GM23338 (cell line): ENCODE results near the gene ADAMTS15. TPM values are rescaled to one million over a fixed set of nuclear protein-coding genes. Genes with fewer than 3 reads are reported as not detected.

Experiments used
- ATAC-seq: fragments of 200-7000 bp; cut with Tn5 transposase; 3 replicates; pipeline ENCODE4 v1.9.1; 2020
- DNase-seq: peaks from one replicate; pipeline ENCODE4 v3.0.0-alpha.2; 2015; ENCODE audit warnings: low spot score
- H2AFZ ChIP-seq: fragments of 200-600 bp; sonication (generic); 2 replicates; pipeline ENCODE4 v1.8.0; 2016; ENCODE audit warnings: antibody characterized with exemption, mild to moderate bottlenecking, moderate library complexity
- H3F3A ChIP-seq: fragments of 200-600 bp; sonication (generic); replicated peaks from 2 replicates; pipeline ENCODE4 v1.8.0; 2017; ENCODE audit warnings: antibody characterized with exemption, mixed run types, low read depth
- H3K27ac ChIP-seq: fragments of 200-600 bp; sonication (generic); 2 replicates; pipeline ENCODE4 v1.6.1; 2016; ENCODE audit warnings: low read depth
- H3K27me3 ChIP-seq: fragments of 200-600 bp; sonication (generic); 2 replicates; pipeline ENCODE4 v1.8.0; 2016; ENCODE audit warnings: mild to moderate bottlenecking, mixed run types, moderate library complexity; ENCODE audit not compliant: insufficient read depth
- H3K36me3 ChIP-seq: fragments of 200-600 bp; sonication (generic); 2 replicates; pipeline ENCODE4 v1.8.0; 2016; ENCODE audit warnings: mild to moderate bottlenecking; ENCODE audit not compliant: insufficient read depth
- H3K4me1 ChIP-seq: fragments of 200-600 bp; sonication (generic); 2 replicates; pipeline ENCODE4 v1.8.0; 2016; ENCODE audit warnings: mild to moderate bottlenecking, moderate library complexity; ENCODE audit not compliant: insufficient read depth
- H3K4me2 ChIP-seq: fragments of 200-600 bp; sonication (generic); 2 replicates; pipeline ENCODE4 v1.7.1; 2017; ENCODE audit warnings: mixed run types
- H3K4me3 ChIP-seq: fragments of 200-600 bp; sonication (generic); 2 replicates; pipeline ENCODE4 v1.6.1; 2016; ENCODE audit warnings: mixed run types
- H3K79me2 ChIP-seq: fragments of 200-600 bp; sonication (generic); replicated peaks from 2 replicates; pipeline ENCODE4 v1.8.0; 2017; ENCODE audit warnings: mild to moderate bottlenecking; ENCODE audit not compliant: insufficient read depth
- H3K9me2 ChIP-seq: fragments of 200-600 bp; sonication (generic); 2 replicates; pipeline ENCODE4 v1.8.0; 2017; ENCODE audit not compliant: insufficient read depth
- H4K20me1 ChIP-seq: fragments of 200-600 bp; sonication (generic); replicated peaks from 2 replicates; pipeline ENCODE4 v1.8.0; 2017; ENCODE audit warnings: mild to moderate bottlenecking; ENCODE audit not compliant: insufficient read depth
- H3K27ac Mint-ChIP-seq: 2 replicates; pipeline ENCODE4 v1.8.0; 2020; ENCODE audit warnings: inconsistent platforms, mild to moderate bottlenecking, moderate library complexity, mixed read lengths
- H3K27me3 Mint-ChIP-seq: 3 replicates; pipeline ENCODE4 v1.8.0; 2022; ENCODE audit warnings: low read depth, mild to moderate bottlenecking, moderate library complexity, mixed read lengths, inconsistent platforms; ENCODE audit not compliant: insufficient read depth, poor library complexity
- H3K36me3 Mint-ChIP-seq: 3 replicates; pipeline ENCODE4 v1.8.0; 2021; ENCODE audit warnings: low read depth, mild to moderate bottlenecking, inconsistent platforms, moderate library complexity, mixed read lengths
- H3K4me1 Mint-ChIP-seq: 3 replicates; pipeline ENCODE4 v1.8.0; 2020; ENCODE audit warnings: mild to moderate bottlenecking, inconsistent platforms, mixed read lengths
- H3K4me3 Mint-ChIP-seq: 3 replicates; pipeline ENCODE4 v1.8.0; 2021; ENCODE audit warnings: moderate library complexity, mild to moderate bottlenecking, inconsistent platforms, mixed read lengths
- H3K9me3 Mint-ChIP-seq: 3 replicates; pipeline ENCODE4 v1.8.0; 2020; ENCODE audit warnings: moderate library complexity, mild to moderate bottlenecking, inconsistent platforms, mixed read lengths
- CREB1 ChIP-seq: fragments of 250-450 bp; sonication (Bioruptor Pico); IDR thresholded peaks from 2 replicates; pipeline ENCODE4 v1.5.0; 2020; ENCODE audit warnings: low read depth, mild to moderate bottlenecking, moderate library complexity
- ETS1 ChIP-seq: IDR thresholded peaks from 2 replicates; pipeline ENCODE4 v1.6.1; 2016; ENCODE audit warnings: antibody characterized with exemption
- EZH2 ChIP-seq: fragments of 200-600 bp; sonication (generic); IDR thresholded peaks from one replicate; pipeline ENCODE4 v1.8.0; 2017; ENCODE audit warnings: antibody characterized with exemption, mild to moderate bottlenecking, low read depth; ENCODE audit not compliant: unreplicated experiment
- EZH2phosphoT487 ChIP-seq: fragments of 200-600 bp; sonication (generic); IDR thresholded peaks from one replicate; pipeline ENCODE4 v1.8.1; 2018; ENCODE audit warnings: antibody characterized with exemption; ENCODE audit not compliant: unreplicated experiment
- JUNB ChIP-seq: IDR thresholded peaks from one replicate; pipeline ENCODE4 v1.6.1; 2016; ENCODE audit warnings: antibody characterized with exemption; ENCODE audit not compliant: unreplicated experiment
- NANOG ChIP-seq: IDR thresholded peaks from 2 replicates; pipeline ENCODE4 v1.6.1; 2016; ENCODE audit warnings: antibody characterized with exemption, borderline replicate concordance
- POLR2AphosphoS5 ChIP-seq: IDR thresholded peaks from 2 replicates; pipeline ENCODE4 v1.6.1; 2016; ENCODE audit warnings: antibody characterized with exemption, low read depth
- REST ChIP-seq: IDR thresholded peaks from one replicate; pipeline ENCODE4 v1.6.1; 2018; ENCODE audit warnings: antibody characterized with exemption; ENCODE audit not compliant: unreplicated experiment
- STAT1 ChIP-seq: IDR thresholded peaks from one replicate; pipeline ENCODE4 v1.6.1; 2016; ENCODE audit warnings: antibody characterized with exemption; ENCODE audit not compliant: unreplicated experiment
- ZNF114 ChIP-seq: fragments of 250-450 bp; sonication (Bioruptor Pico); IDR thresholded peaks from 2 replicates; pipeline ENCODE4 v1.5.0; 2020; ENCODE audit warnings: mild to moderate bottlenecking, moderate library complexity
- ZNF331 ChIP-seq: fragments of 250-450 bp; sonication (Bioruptor Pico); IDR thresholded peaks from 2 replicates; pipeline ENCODE4 v1.5.0; 2020; ENCODE audit warnings: low read depth, mild to moderate bottlenecking, moderate library complexity
- polyA plus RNA-seq: library from polyadenylated mRNA; unstranded; fragments of >200 nt; fragmentation: Nextera tagmentation; extraction: Ambion mirVana; gene quantifications from 2 replicates; pipeline ENCODE4 v1.2.1, GENCODE V29; 2016
- total RNA-seq: library from RNA; depleted of rRNA; stranded (reverse); fragments of >200 nt; shearing (Covaris generic); gene quantifications from 2 replicates; pipeline ENCODE4 v1.2.3, GENCODE V29; 2014
- TF ChIP-seq, protein P1 (sequence below), 2 experiments: fragments of 200-600 bp in 1 of 2; sonication (generic) in 1 of 2; conservative IDR thresholded peaks; 2 replicates each; pipeline versions ENCODE4 v1.5.1 to v1.6.1; 2016 to 2017; ENCODE audit warnings: antibody characterized with exemption in 2 of 2, low read depth in 2 of 2, mild to moderate bottlenecking in 2 of 2, moderate library complexity in 1 of 2

The ADAMTS15 gene
- total and polyA plus RNA-seq, 2 experiments from 2014 or later: 0.42 to 5.6 TPM

DNA sequence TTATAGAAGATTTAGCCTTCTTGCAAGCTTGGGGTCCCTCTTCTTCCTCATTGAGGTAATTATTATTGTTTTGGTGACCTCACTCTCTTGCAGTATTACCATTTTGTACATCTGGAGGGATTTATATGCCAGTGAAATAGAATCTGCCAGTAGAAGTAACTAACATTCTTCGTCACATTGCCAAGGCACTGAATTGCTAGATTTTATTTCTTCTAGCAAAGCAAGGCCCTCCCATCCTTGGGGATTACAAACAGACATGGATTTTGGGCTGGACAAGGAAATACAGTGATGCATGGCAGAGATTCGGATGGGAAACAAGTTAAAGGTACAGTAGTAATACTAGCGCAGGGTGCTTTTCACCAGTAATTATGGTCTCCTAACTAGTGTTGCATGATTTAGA lies 7.8 kb downstream of the ADAMTS15 start:
- Histone ChIP-seq H2AFZ (no peak overlapping the region), H3K79me2 (no peaks in the 10 kb centered on the region), H4K20me1 (no peaks in the 10 kb centered on the region; the same call in 1 of the 2 replicates), H3K36me3 (no peaks in the 10 kb centered on the region; the same call in 1 of the 2 replicates), H3K4me2 (no peak overlapping the region), H3K4me1 (no peaks in the 10 kb centered on the region), H3K9me2 (no peaks in the 10 kb centered on the region), H3K27ac (no peak overlapping the region), H3K4me3 (no peak overlapping the region), H3F3A (0 out of 2 replicates have a peak, but pooled peaks cover 3% of the 10 kb centered on the region), H3K27me3 (peaks cover 16% of the 10 kb centered on the region)
- TF ChIP-seq POLR2AphosphoS5 (no peak), ZNF114 (no peak), REST (no peak), CREB1 (no peak), JUNB (no peak), STAT1 (no peak), EZH2phosphoT487 (no peak), ZNF331 (no peak), ETS1 (no peak), EZH2 (no peak), NANOG (no peak)
- DNase-seq (no peak), ATAC-seq (no peak)
- Mint-ChIP-seq H3K36me3 (no peaks in the 10 kb centered on the region), H3K27me3 (peaks cover 26% of the 10 kb centered on the region), H3K4me1 (peaks cover 5% of the 10 kb centered on the region; the same call in 2 of the 3 replicates), H3K9me3 (no peaks in the 10 kb centered on the region), H3K27ac (no peak overlapping the region), H3K4me3 (no peak overlapping the region)

DNA sequence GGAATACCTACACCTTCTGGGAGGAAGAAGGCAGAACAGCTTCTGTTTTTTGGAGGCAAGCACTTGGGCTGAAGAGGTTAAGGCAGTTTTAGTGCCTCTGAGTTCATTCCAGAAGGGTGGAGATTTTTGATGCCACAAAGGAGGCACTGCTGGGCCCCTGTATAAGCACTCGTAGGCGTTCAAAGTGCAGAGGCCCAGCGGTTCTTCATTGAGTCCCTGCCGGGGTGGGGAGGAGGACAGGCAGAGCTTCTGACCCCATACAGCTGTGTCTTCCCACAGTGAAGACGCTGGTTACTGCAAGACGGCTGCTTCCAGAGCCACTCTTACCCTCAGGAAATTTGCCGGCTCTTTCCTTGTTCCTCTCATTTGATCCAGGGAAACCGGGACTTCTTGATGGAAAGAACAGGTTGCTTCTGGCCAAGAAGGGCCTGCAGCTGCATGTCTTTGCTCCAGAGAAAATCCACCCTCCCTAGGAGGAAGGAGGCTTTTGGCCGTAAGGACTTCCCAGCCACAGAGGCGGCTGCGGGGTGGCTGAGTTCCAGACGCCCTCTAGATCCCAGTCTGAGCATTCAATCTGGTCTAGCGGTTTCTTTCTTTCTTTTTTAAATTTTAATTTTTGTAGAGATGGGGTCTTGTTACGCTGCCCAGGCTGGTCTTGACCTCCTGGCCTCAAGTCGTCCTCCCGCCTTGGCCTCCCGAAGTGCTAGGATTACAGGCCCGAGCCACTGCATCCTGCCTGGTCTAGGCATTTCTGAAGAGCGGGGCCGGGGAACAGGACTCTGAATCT lies 9.4 kb downstream of the ADAMTS15 start:
- no peaks in the 10 kb centered on the region for H4K20me1 ChIP-seq
- H3K27me3 Mint-ChIP-seq: peaks cover 12% of the 10 kb centered on the region
- H3K36me3 Mint-ChIP-seq: no peaks in the 10 kb centered on the region
- TF ChIP-seq, protein P1, sequence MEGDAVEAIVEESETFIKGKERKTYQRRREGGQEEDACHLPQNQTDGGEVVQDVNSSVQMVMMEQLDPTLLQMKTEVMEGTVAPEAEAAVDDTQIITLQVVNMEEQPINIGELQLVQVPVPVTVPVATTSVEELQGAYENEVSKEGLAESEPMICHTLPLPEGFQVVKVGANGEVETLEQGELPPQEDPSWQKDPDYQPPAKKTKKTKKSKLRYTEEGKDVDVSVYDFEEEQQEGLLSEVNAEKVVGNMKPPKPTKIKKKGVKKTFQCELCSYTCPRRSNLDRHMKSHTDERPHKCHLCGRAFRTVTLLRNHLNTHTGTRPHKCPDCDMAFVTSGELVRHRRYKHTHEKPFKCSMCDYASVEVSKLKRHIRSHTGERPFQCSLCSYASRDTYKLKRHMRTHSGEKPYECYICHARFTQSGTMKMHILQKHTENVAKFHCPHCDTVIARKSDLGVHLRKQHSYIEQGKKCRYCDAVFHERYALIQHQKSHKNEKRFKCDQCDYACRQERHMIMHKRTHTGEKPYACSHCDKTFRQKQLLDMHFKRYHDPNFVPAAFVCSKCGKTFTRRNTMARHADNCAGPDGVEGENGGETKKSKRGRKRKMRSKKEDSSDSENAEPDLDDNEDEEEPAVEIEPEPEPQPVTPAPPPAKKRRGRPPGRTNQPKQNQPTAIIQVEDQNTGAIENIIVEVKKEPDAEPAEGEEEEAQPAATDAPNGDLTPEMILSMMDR (conservative IDR thresholded peaks at IDR 0.05; ENCODE audit: low read depth in 2 of 2): peak in 1 of 2 experiments; percentile 9; a peak in 1 of 4 replicates
- TF ChIP-seq JUNB: no peak
- no peak for TF ChIP-seq ZNF331
- TF ChIP-seq CREB1: no peak
- no peaks in the 10 kb centered on the region; the same call in 1 of the 2 replicates for H3K36me3 ChIP-seq
- H3F3A ChIP-seq: 0 out of 2 replicates have a peak, but pooled peaks cover 3% of the 10 kb centered on the region
- H3K4me2 ChIP-seq: no peak overlapping the region
- no peaks in the 10 kb centered on the region for H3K9me2 ChIP-seq
- no peak overlapping the region for H3K27ac Mint-ChIP-seq
- no peaks in the 10 kb centered on the region for H3K9me3 Mint-ChIP-seq
- no peak overlapping the region for H3K27ac ChIP-seq
- no peak overlapping the region for H2AFZ ChIP-seq
- H3K4me1 Mint-ChIP-seq: peaks cover 5% of the 10 kb centered on the region; the same call in 2 of the 3 replicates
- ATAC-seq: no peak
- H3K27me3 ChIP-seq: peaks cover 4% of the 10 kb centered on the region
- H3K4me3 Mint-ChIP-seq: no peak overlapping the region
- no peaks in the 10 kb centered on the region for H3K79me2 ChIP-seq
- no peaks in the 10 kb centered on the region for H3K4me1 ChIP-seq
- no peak for DNase-seq
- no peak overlapping the region for H3K4me3 ChIP-seq
